ENCODE results near the gene WWP2.
"Not testable (repeated sequence)": the region's sequence is repeated elsewhere in the genome, so short reads cannot be mapped to it uniquely, and the experiment has no call there.

WWP2 gene

DNA sequence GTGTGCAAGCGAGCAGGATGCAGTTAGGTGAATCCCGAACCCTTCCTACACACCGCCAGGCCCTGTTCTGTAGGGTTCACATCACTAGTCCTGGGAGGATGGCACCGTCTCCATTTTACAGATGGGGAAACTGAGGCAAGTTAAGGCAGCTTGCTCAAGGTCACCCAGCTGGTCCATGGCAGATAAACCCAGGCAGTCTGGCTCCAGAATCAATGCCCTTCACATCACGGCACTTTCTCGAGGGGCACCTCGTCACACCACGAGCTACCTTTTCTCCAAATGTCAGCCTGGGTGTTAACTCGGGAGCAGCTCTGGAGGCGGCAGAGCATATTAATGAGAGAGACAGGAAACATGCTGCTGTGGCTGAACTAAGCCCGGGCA lies 16.9 kb upstream of the WWP2 start:
- in situ Hi-C loops (cut with HindIII; ENCODE audit: low sequenced_read_pairs) = no loop called here

- in situ Hi-C loops (cut with HindIII; ENCODE audit: low sequenced_read_pairs) = no loop called here
Measured at GRCh38 chr16:69745959-69746358, 16.2 kb upstream of the WWP2 start.

DNA sequence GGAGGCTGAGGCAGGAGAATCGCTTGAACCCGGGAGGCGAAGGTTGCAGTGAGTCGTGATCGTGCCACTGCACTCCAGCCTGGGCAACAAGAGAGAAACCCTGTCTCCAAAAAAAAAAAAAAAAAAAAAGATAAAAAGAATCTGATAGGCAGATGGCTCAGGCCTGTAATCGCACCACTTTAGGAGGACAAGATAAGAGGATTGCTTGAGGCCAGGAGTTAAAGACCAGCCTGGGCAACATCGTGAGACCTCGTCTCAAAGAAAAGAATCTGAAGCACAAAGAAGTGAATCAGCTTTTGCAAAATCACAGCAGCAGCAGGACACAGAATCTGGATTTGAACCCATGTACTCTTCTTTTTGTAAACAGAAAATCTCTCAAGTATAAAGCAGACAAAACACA lies 15.0 kb upstream of the WWP2 start:
- in situ Hi-C loops (cut with HindIII; ENCODE audit: low sequenced_read_pairs) = no loop called here

- in situ Hi-C loops (cut with HindIII; ENCODE audit: low sequenced_read_pairs) = no loop called here
Measured at GRCh38 chr16:69748694-69749345, 13.3 kb upstream of the WWP2 start.

- in situ Hi-C loops (cut with HindIII; ENCODE audit: low sequenced_read_pairs) = no loop called here
Measured at GRCh38 chr16:69754143-69754468, 8.0 kb upstream of the WWP2 start.

- in situ Hi-C loops (cut with HindIII; ENCODE audit: low sequenced_read_pairs) = no loop called here
Measured at GRCh38 chr16:69754469-69755310, 7.4 kb upstream of the WWP2 start, which contains the start of gene NOB1. NOB1 (minus strand) TSS chr16:69754926; CDS start chr16:69754910, 16 bp downstream.

GRCh38 chr16:69756705-69757104 lies 5.4 kb upstream of the WWP2 start:
- in situ Hi-C loops (cut with HindIII; ENCODE audit: low sequenced_read_pairs) = no loop called here

DNA sequence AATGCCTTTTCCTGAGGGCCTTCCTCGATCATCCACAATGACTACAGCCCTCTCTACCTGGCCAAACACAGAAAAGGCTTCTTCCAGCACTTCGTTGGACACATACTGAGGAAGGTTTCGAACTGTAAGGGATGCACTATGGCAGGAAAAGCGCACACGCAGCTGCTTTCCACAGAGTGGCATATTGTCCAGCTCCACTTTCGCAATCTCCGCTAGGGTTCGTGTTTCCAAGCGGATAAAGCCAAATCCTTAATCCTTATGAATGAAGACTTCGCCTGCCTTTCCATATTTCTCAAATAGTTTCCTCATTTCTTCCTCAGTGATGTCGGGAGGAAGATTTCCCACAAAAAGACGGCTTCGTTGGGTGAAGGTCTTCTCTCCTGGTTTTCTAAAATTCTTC lies 4.8 kb upstream of the WWP2 start:
- in situ Hi-C loops (cut with HindIII; ENCODE audit: low sequenced_read_pairs) = not testable (repeated sequence)

GRCh38 chr16:69762814-69763598 lies 874 bp downstream of the WWP2 start:
- in situ Hi-C loops (cut with HindIII; ENCODE audit: low sequenced_read_pairs) = no loop called here

GRCh38 chr16:69763599-69763942 lies 1.4 kb downstream of the WWP2 start:
- in situ Hi-C loops (cut with HindIII; ENCODE audit: low sequenced_read_pairs) = no loop called here

DNA sequence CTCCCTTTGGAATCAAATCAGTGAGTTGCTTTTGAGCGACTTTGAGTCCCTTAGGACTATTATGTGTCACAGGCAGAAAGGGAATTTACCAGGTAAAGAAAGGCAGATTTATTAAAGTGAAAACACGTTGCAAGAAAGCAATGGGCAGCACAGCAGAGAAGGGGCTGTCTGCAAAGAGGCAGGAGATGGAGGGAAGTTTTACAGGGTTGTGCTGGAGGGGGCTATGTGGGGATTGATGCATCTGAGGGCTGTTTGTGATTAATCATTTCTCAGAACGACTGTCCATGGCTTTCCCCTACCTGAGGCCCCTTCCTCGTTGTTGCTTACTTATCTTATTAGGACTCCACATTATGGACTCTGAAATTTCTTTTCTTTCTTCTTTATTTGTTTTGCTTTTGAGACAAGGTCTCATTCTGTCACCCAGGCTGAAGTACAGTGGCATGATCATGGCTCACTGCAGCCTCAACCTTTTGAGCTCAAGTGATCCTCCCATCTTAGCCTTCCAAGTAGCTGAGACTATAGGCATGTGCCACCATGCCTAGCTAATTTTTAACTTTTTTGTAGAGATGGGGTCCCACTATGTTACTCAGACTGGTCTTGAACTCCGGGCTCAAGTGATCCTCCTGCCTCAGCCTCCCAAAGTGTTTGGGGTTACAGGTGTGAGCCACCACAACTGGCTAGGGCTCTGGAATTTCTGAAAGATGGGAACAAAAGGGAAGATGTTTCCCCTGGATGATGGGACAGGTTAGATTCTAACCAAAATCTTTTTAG lies 5.5 kb downstream of the WWP2 start:
- in situ Hi-C loops (cut with HindIII; ENCODE audit: low sequenced_read_pairs) = no loop called here

DNA sequence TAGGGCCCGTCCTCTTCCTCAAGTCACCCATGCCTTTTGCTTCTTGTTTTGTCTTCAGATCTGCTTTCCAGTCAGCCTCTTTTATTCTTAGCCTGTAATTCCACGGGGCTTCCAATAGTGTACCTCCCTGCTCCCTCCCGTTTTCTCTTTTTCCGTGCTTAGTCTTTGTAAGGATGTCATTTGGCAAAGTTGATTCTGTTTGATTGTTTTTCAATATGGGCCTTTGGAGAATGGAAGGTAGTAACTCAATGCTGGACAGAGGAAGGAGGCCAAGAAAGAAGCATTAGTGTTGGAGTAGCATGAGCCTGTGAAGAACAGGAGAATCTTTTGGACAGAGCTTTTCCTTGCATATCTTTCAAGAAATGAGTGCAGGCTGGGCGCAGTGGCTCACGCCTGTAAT lies 6.5 kb downstream of the WWP2 start:
- in situ Hi-C loops (cut with HindIII; ENCODE audit: low sequenced_read_pairs) = no loop called here

GRCh38 chr16:69769404-69769803 lies 7.3 kb downstream of the WWP2 start:
- in situ Hi-C loops (cut with HindIII; ENCODE audit: low sequenced_read_pairs) = no loop called here

GRCh38 chr16:69771651-69771967 lies 9.5 kb downstream of the WWP2 start:
- in situ Hi-C loops (cut with HindIII; ENCODE audit: low sequenced_read_pairs) = no loop called here

DNA sequence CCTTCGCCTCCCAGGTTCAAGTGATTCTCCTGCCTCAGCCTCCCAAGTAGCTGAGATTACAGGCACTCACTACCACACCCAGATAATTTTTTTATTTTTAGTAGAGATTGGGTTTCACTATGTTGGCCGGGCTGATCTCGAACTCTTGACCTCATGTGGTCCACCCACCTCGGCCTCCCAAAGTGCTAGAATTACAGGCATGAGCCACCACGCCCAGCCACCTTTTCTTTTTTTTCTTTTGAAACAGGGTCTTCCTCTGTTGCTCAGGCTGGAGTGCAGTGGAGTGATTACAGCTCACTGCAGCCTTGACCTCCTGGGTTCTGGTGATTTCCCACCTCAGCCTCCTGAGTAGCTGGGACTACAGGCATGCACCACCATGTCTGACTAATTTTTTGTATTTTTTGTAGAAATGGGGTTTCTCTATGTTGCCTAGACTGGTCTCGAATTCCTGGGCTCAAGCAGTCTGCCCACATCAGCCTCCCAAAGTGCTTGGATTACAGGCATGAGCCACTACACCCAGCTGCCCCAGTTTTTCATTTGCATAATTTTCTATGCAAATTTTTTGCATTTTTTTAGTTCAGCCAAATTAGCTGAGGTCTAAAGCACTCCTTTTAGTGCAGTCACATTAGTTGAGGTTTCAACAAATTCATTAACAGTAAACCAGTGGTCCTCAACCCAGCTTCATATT lies 11.3 kb downstream of the WWP2 start:
- in situ Hi-C loops (cut with HindIII; ENCODE audit: low sequenced_read_pairs) = no loop called here

- in situ Hi-C loops (cut with HindIII; ENCODE audit: low sequenced_read_pairs) = no loop called here
Measured at GRCh38 chr16:69775563-69775962, 13.4 kb downstream of the WWP2 start.

DNA sequence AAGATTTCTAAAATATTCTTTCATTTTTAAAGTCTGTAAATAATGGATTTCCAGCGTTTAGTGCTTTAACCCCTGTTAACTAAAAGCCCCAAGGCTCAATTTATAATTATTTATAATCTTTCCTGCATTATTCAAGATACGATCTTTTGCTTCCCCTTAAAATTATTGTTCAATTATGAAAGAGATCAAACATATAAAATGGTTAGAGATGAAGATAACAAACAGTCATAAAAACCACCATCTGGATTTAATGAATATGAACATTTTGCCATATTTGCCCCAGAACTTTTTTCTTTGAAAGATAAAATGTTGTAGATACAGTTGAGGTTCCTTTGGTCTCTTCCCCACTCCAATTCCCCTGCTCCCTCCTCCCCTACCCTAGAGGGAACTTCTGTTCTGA lies 17.6 kb downstream of the WWP2 start:
- in situ Hi-C loops (cut with HindIII; ENCODE audit: low sequenced_read_pairs) = no loop called here

- in situ Hi-C loops (cut with HindIII; ENCODE audit: low sequenced_read_pairs) = no loop called here
Measured at GRCh38 chr16:69781118-69781517, 19.0 kb downstream of the WWP2 start.

GRCh38 chr16:69784586-69784985 lies 22.5 kb downstream of the WWP2 start:
- in situ Hi-C loops (cut with HindIII; ENCODE audit: low sequenced_read_pairs) = no loop called here

DNA sequence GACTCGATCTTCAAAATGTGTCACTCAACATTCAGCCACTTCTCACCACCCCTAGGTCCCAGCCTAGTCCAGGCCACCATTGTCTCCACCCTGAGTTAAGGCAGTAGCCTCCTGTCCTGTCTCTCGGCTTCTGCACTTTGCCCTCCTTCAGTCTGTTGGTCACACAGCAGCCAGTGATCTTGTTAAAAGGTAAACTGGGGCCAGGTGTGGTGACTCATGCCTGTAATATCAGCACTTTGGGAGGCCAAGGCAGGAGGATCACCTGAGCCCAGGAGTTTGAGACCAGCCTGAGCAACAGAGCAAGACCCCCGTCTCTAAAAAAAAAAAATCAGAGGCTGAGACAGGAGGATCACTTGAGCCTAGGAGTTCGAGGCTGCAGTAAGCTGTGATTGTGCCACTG lies 25.8 kb downstream of the WWP2 start:
- in situ Hi-C loops (cut with HindIII; ENCODE audit: low sequenced_read_pairs) = no loop called here

GRCh38 chr16:69791391-69791847 lies 29.3 kb downstream of the WWP2 start:
- in situ Hi-C loops (cut with HindIII; ENCODE audit: low sequenced_read_pairs) = not testable (repeated sequence)

All from DLD1 (cell line).